Mesothelial cell of epicardium (in vitro differentiated cells): Measurements from ENCODE around the gene SMARCAD1. TPM values are rescaled to one million over a fixed set of nuclear protein-coding genes. Genes with fewer than 3 reads are reported as not detected.
"Not testable (repeated sequence)": the region's sequence is repeated elsewhere in the genome, so short reads cannot be mapped to it uniquely, and the experiment has no call there.

Experiments used
- DNase-seq, 2 experiments: peaks; one replicate each; pipeline ENCODE4 v3.0.0; 2021; ENCODE audit warnings: low spot score in 2 of 2; ENCODE audit not compliant: unreplicated experiment in 2 of 2
- H3K27ac Mint-ChIP-seq: 2 replicates; pipeline ENCODE4 v1.8.0; 2021; ENCODE audit warnings: mixed read lengths
- H3K27me3 Mint-ChIP-seq: 2 replicates; pipeline ENCODE4 v1.8.0; 2021; ENCODE audit warnings: low read depth, mixed read lengths
- H3K36me3 Mint-ChIP-seq: 2 replicates; pipeline ENCODE4 v1.8.0; 2021; ENCODE audit warnings: mixed read lengths
- H3K4me1 Mint-ChIP-seq: 2 replicates; pipeline ENCODE4 v1.8.0; 2021; ENCODE audit warnings: mixed read lengths
- H3K4me3 Mint-ChIP-seq: 2 replicates; pipeline ENCODE4 v1.8.0; 2021; ENCODE audit warnings: mild to moderate bottlenecking, moderate library complexity, mixed read lengths
- H3K9me3 Mint-ChIP-seq: 2 replicates; pipeline ENCODE4 v1.8.0; 2021; ENCODE audit warnings: mixed read lengths
- total RNA-seq: library from RNA; stranded (reverse); gene quantifications from 3 replicates; pipeline ENCODE4 v1.2.1, GENCODE V29; 2021
- TF ChIP-seq, protein P1 (sequence below): fragments of 200-600 bp; sonication (generic); IDR thresholded peaks from one replicate; pipeline ENCODE4 v1.5.0; 2021; ENCODE audit warnings: antibody characterized with exemption; ENCODE audit not compliant: unreplicated experiment

Gene SMARCAD1
- total RNA-seq, 1 donor from 2014 or later, result 63.6 TPM

DNA sequence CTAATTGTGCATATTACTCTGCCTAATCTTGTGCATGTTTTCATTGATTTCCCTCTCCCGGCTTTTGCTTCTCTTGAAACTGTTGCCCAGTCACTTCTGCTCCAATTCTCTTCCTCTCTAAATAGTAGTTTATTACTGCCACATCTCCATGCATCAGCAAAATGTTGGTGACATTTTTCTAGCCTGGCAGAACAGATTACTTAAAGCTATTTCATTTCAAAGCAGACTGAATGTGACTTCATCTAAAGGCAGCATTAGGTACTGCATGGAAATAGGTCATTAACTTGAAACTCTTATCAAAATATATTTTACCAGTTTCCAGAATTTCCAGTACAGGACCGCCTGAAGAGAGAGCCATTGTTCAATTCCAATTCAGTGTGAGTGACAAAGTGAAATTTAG is 82.6 kb downstream of the SMARCAD1 start:
- TF ChIP-seq, protein P1, sequence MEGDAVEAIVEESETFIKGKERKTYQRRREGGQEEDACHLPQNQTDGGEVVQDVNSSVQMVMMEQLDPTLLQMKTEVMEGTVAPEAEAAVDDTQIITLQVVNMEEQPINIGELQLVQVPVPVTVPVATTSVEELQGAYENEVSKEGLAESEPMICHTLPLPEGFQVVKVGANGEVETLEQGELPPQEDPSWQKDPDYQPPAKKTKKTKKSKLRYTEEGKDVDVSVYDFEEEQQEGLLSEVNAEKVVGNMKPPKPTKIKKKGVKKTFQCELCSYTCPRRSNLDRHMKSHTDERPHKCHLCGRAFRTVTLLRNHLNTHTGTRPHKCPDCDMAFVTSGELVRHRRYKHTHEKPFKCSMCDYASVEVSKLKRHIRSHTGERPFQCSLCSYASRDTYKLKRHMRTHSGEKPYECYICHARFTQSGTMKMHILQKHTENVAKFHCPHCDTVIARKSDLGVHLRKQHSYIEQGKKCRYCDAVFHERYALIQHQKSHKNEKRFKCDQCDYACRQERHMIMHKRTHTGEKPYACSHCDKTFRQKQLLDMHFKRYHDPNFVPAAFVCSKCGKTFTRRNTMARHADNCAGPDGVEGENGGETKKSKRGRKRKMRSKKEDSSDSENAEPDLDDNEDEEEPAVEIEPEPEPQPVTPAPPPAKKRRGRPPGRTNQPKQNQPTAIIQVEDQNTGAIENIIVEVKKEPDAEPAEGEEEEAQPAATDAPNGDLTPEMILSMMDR, result no peak
- no peaks in the 10 kb centered on the region for H3K27me3 Mint-ChIP-seq
- no peak overlapping the region for H3K4me3 Mint-ChIP-seq
- no peak for DNase-seq
- H3K4me1 Mint-ChIP-seq, result no peaks in the 10 kb centered on the region
- H3K27ac Mint-ChIP-seq, result no peak overlapping the region
- peaks cover 28% of the 10 kb centered on the region for H3K36me3 Mint-ChIP-seq
- H3K9me3 Mint-ChIP-seq, result no peaks in the 10 kb centered on the region

DNA sequence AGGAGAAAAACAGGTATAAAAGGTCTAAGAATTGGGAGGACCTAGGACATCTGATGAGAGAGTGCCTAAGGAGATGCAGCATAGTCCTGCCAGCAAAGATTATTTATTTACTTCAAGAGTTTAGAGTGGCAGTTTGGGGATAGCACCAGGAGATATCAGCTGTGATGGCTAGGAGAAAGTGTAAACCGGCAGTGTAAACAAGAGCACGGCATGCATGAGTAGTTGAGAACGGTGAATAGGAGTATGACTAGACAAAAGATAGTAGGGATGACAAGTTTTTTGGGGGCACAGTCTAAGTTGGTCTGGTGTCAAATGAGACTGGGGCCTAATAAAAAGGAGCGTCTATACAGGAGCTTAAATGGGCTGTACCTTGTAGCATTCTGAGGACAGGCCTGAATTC is 86.3 kb downstream of the SMARCAD1 start:
- H3K36me3 Mint-ChIP-seq, result peaks cover 16% of the 10 kb centered on the region
- not testable (repeated sequence) for H3K27ac Mint-ChIP-seq, DNase-seq, H3K4me3 Mint-ChIP-seq, H3K9me3 Mint-ChIP-seq, H3K27me3 Mint-ChIP-seq
- peaks cover 11% of the 10 kb centered on the region for H3K4me1 Mint-ChIP-seq

DNA sequence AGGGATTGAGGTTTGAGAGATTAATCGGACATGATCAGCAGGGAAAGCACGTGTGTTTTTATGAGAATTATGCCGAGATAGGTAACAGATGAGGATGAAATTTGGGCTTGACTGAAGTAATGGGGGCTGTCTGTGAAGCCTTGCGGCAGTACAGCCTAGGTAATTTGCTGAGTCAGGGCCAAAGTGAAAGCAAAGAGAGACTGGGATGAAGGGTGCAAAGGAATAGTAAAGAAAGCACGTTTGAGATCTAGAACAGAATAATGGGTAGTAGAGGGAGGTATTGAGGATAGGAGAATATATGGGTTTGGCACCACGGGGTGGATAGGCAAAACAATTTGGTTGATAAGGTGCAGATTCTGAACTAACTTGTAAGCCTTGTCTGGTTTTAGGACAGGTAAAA is 87.8 kb downstream of the SMARCAD1 start:
- not testable (repeated sequence) for DNase-seq, H3K27ac Mint-ChIP-seq, H3K4me3 Mint-ChIP-seq, H3K27me3 Mint-ChIP-seq, H3K9me3 Mint-ChIP-seq
- H3K4me1 Mint-ChIP-seq, result peaks cover 15% of the 10 kb centered on the region
- H3K36me3 Mint-ChIP-seq, result peaks cover 13% of the 10 kb centered on the region

DNA sequence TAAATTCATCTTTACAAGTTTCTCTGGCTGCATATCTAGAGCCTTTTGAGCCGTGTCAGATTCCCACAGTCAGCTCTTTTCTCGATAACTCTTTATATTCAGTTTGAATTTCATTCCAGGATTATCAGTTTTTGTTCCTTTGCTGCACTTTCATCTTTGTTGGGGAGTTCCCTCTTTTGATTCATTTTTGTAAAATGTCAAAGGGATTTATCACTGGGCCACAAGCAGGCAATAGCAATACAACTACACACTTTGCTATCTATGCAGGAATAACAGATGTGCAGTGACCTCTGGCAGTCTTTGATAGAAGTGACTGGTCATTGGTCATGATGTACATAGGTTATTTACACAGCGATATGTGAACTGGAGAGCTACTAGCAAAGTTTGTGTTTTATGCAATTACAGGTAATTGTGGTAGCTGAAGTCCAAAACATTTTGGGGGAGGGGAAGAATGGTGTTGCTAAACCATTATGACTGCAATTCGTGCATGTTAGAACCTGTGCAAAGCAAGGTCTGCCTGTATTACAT is 91.1 kb downstream of the SMARCAD1 start:
- Mint-ChIP-seq H3K4me1 (peaks cover 15% of the 10 kb centered on the region), H3K36me3 (no peaks in the 10 kb centered on the region), H3K4me3 (no peak overlapping the region), H3K9me3 (peaks cover 5% of the 10 kb centered on the region), H3K27ac (peak overlapping the region; percentile 4), H3K27me3 (no peaks in the 10 kb centered on the region)
- DNase-seq, result no peak
- TF ChIP-seq, protein P1, result no peak

DNA sequence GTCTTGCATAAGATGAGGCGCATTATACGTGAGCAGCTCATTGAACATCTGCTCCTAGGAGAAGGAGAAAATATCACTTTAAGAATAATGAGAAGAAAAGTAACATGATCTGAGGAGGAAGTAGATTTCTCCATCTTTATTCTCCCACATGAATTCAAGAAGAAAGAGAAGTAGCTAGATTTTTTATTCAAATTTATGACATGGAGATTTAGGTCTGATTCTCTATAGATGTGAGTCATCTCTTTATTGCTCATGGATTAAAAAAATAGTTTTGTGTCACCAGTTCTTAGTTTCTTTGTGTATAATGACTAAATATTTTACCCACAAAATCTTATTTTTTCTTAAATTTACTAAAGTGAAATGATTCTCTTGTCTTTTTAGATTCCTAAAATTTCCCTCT is 94.5 kb downstream of the SMARCAD1 start:
- DNase-seq, result no peak
- H3K4me3 Mint-ChIP-seq, result no peak overlapping the region
- no peak overlapping the region for H3K27ac Mint-ChIP-seq
- TF ChIP-seq, protein P1, result no peak
- H3K36me3 Mint-ChIP-seq, result no peaks in the 10 kb centered on the region
- peaks cover 15% of the 10 kb centered on the region for H3K4me1 Mint-ChIP-seq
- peaks cover 5% of the 10 kb centered on the region for H3K9me3 Mint-ChIP-seq
- no peaks in the 10 kb centered on the region for H3K27me3 Mint-ChIP-seq

DNA sequence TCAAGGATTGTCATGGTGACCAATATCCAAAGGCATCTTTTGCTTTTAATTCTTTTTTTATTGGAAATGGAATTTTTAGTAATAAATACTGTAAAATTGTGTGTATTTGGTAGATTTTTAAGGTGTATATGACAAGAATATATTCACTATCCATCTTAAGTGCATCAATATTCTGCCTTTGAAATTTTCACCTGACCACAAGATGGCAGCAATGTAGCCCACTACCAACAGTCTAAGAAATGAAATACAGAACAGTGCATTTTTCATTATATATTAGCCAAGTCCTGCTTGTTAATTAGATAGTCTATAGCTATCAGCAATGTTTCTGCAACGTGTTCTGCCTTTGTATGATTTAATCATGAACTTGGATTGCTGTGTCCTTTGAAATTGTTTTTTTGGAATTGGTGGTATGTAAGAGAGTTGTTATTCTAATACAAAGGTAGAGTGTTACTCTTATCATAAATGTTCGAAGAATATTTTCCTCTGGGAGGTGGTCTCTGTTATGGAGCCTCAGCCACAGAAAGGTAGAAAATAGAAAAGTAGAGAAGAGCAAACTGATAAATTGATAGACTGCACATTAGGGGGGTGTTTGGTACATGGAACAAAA is 96.8 kb downstream of the SMARCAD1 start:
- H3K27me3 Mint-ChIP-seq, result no peaks in the 10 kb centered on the region
- H3K9me3 Mint-ChIP-seq, result no peaks in the 10 kb centered on the region
- no peak overlapping the region for H3K27ac Mint-ChIP-seq
- H3K4me1 Mint-ChIP-seq, result no peaks in the 10 kb centered on the region
- no peaks in the 10 kb centered on the region for H3K36me3 Mint-ChIP-seq
- H3K4me3 Mint-ChIP-seq, result no peak overlapping the region
- DNase-seq, result no peak
- TF ChIP-seq, protein P1, result peak; percentile 45
